ENCODE results near the gene NHSL1.

DNA sequence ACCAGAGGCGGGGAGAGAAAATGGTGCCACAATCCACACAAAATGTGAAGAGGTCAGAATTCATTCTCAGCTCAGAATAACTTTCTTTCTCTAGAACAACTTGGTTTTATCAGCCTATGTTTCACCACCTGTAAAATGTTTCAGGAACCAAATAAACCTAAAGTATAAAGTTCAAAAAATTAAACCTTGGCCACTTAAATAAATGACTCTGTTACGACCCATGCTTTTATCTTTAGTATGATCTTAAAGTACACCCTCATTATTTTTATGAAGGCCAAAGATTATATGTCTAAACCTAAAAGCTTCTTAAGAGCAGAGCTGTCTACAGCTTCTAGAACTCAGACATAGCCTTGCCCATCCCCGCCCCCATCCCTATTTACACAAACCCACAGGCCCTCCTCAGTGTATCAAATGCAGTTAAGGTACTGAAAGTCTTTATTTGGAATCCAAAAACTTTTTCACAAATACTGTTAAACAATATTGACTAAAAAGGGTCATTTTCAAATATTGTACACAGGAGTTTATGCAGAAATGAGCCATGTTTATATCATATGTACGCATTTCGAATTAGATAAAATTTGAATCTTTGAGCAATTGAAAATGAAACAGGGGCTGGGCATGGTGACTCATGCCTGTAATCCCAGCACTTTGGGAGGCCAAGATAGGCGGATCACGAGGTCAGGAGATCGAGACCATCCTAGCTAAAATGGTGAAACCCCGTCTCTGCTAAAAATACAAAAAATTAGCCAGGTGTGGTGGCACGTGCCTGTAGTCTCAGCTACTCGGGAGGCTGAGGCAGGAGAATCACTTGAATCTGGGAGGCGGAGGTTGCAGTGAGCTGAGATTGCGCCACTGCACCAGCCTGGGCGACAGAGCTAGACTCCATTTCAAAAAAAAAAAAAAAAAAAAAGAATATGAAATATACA is 5.7 kb upstream of the NHSL1 start:
- no peak for TF ChIP-seq EZH2 (IDR thresholded peaks at IDR 0.05; ENCODE audit: borderline replicate concordance, low read length)
- TF ChIP-seq, protein P1, sequence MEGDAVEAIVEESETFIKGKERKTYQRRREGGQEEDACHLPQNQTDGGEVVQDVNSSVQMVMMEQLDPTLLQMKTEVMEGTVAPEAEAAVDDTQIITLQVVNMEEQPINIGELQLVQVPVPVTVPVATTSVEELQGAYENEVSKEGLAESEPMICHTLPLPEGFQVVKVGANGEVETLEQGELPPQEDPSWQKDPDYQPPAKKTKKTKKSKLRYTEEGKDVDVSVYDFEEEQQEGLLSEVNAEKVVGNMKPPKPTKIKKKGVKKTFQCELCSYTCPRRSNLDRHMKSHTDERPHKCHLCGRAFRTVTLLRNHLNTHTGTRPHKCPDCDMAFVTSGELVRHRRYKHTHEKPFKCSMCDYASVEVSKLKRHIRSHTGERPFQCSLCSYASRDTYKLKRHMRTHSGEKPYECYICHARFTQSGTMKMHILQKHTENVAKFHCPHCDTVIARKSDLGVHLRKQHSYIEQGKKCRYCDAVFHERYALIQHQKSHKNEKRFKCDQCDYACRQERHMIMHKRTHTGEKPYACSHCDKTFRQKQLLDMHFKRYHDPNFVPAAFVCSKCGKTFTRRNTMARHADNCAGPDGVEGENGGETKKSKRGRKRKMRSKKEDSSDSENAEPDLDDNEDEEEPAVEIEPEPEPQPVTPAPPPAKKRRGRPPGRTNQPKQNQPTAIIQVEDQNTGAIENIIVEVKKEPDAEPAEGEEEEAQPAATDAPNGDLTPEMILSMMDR (IDR thresholded peaks at IDR 0.05; ENCODE audit: low read length), result no peak
